Hematopoietic multipotent progenitor cell treated with erythropoietin and hydrocortisone succinate and interleukin-3 and kit ligand, for 6 days (in vitro differentiated cells): ENCODE results near the gene HOXB3.

Experiments
- DNase-seq: peaks from one replicate; pipeline ENCODE4 v3.0.0-alpha.2; 2015

The HOXB3 gene

GRCh38 chr17:48582750-48583069 is 7.3 kb downstream of the HOXB3 start:
- no peak for DNase-seq

DNA sequence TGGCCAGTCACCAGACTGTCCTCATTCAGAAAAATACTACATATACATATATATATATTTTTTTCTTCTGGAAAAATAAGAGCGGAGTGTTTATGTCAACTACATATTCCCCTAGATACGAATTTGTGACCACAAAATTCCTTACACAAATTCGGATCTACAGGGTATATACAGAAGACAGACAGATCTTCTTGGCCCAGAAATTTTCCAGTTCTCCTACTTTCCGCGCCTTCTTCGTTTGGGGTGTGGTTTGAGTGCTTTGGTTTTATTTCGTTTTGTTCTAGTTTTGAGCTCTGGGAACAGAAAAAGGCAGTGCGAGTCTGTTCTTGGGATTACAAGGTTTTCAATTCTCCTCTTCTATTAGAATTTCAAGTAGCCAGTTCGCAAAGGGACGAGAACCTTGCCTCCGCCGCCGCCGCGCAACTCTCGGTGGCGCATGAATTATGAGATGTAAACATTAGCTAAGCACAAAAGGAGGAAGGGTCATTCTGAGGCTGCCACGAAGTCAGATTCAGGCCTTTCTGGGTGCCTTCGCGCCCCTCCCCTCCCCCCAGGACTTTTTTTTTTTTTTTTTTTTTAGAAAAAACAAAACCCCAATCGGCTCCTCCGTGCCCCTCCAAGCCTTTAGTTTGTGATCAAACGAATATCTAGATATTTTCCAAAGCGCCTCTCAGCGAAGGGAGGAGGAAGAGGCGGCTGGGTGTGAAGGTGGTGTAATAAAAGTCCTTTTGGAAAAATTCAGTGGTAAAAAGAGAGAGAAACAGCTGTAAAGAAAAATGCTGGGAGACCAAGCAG is 10.1 kb downstream of the HOXB3 start:
- peak; percentile 38 for DNase-seq

GRCh38 chr17:48579471-48579759 is 10.6 kb downstream of the HOXB3 start:
- peak; percentile 27 for DNase-seq

GRCh38 chr17:48578616-48579470 is 11.2 kb downstream of the HOXB3 start:
- peak; percentile 53 for DNase-seq

- peak; percentile 94 for DNase-seq
Measured at GRCh38 chr17:48577946-48578615, 12.0 kb downstream of the HOXB3 start, which contains the start of gene HOXB4. Gene HOXB4 (minus strand): TSS chr17:48578350. CDS start chr17:48578319, 31 bp downstream.

GRCh38 chr17:48577330-48577945 is 12.6 kb downstream of the HOXB3 start:
- DNase-seq, result peak; percentile 58

DNA sequence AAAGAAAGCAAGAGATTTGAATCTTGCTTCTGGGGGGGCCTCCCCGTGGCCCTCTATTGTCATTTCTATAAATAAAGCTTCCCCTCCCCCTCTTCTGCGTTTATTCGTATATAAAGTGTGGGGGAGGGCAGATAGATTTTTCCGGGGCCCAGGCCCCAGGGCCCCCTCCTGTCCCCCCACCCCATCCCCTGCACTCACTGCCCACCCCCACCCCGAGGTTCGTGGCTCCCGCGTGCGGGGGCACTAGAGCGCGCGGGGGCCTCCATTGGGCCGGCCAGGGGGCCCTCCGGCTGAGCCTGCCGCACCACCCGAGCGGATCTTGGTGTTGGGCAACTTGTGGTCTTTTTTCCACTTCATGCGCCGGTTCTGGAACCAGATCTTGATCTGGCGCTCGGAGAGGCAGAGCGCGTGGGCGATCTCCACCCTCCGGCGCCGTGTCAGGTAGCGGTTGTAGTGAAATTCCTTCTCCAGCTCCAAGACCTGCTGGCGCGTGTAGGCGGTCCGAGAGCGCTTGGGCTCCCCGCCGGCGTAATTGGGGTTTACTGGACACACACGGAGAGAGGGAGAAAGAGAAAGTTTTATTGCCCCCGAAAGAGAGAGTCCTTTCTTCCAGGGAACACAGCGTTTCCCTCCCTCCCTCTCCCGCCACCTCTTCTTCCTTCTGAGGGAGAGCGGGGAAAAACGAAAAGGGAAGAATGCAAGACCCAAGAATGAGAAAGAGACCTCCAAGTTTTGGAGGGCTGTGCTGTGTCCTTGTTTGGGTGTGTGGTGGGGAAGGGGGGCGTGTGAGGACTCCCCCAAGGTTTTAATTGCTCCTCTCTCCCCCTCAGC is 13.3 kb downstream of the HOXB3 start:
- peak; percentile 75 for DNase-seq

DNA sequence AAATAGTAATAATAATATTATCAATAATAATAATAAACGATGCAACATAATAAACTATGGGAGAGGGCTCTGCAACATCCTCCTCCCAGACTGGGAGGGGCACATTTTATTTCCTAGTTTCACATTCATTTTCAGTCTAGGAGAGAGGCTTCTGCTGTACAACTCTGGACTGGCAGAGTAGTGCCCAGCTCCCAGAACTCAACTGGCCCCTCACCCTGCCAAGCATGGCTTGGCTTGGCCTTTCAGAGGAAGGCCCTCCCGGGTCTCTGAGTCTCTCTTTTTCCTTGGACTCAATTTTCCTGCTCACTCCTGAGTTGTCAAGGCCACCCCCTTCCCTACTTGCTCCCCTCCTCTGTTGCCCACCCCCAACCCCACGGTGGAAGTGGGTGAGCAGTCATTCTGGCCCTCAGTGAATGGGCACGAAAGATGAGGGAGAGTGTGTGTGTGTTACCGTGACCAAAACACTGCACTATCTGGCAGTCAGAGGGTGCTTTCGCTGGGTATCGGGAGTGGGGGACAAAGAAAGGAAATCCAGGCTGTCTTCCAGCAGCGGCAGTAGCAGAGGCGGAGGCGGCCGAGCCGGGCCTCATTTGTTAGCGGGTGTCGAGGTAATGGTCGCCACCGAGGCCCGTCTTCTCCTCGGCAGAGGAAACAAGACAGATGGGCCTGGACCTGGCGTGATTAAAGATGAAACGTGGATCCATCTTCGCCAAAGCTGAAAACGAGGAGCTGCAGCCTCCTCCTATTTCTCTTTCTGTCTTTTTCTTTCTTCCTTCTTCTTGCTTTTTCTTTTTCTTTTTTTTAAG is 14.2 kb downstream of the HOXB3 start:
- no peak for DNase-seq

- DNase-seq, result no peak
Measured at GRCh38 chr17:48575066-48575582, 14.9 kb downstream of the HOXB3 start.

DNA sequence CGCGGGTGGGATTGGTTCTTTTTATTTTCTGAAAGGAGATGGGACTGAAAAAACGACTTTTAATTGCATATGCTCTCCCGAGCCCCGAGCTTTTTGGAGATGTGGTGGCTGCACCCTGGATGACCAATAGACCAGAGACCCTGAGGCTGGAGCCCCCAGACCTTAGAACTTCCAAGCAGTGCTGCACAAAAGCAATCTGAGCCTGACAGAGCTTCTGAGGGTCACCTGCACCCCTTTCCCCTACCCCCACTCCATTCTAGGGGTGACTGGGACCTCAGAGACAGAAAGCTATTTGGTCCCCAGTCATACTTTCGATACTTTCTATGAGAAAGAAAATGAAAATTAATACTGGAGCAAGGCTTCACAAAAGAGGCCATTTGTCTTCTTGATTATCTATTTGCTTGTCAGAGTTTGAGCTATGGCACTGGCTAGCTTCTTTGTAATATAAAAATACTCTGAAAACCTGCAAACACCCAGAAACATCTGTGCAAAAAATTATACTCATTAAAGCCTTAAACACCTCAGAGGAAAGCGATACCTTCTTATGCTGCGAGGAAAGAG is 15.5 kb downstream of the HOXB3 start:
- no peak for DNase-seq

DNA sequence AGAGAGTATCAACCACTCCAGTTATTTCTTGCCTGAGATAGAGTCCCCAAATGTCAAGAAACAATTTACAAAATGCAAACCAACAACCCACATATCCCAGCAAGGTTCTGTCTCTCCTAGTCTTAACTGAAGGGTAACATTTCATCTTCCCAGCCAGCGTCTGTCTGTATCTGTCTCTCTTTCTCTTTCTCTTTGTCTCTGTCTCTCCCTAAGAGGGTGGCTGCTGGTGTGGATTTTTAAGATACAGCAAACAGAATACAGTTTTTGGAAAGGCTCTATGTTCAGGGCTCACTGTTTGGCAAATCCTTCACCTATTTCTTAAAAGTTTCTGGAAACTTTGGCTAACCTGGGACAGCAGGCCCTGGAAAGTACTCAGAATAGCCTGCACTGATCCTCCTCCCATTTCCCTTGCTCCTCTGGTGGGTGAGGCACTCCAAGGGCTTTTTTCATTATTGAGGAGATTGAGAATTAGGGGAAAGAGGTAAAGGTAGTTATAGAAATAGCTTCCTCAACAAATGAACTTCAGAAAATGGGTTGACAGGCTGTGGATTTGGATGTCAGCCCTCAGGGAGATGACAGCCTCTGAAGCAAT is 18.1 kb downstream of the HOXB3 start:
- no peak for DNase-seq

GRCh38 chr17:48571024-48571818 is 18.8 kb downstream of the HOXB3 start:
- no peak for DNase-seq

- DNase-seq, result no peak
Measured at GRCh38 chr17:48570325-48571023, 19.6 kb downstream of the HOXB3 start.

DNA sequence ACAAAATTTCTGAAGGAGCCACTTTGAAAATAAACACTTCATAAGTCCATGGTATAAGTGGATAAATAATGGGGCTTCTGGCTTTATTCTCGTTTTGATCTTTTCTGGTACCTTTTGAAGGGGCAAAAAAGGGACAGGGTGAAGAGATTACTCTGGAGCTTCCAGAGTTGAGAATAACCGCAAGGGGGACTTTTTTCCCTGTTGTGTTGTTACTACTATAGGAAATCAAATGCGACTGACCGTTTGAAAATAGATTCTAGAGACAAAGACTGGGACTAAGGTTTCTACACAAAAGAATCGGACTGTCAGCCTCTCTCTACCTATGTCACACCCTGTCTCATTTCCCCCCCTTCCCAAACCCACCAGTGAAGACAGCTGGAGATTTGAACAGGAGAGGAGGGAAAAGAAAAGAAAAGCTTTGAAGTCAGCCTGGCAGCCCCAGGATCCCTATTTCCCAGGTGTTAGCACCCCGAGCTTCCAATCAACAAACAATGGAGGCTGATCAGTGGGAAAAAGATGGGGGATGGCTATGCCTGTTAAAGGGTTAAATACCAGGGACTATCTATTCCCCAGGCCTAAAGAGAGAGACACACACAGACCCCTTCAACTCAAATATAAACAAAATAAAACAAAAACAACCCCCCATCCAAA is 20.2 kb downstream of the HOXB3 start:
- no peak for DNase-seq

- no peak for DNase-seq
Measured at GRCh38 chr17:48569240-48569582, 20.8 kb downstream of the HOXB3 start.

GRCh38 chr17:48568499-48569239 is 21.4 kb downstream of the HOXB3 start:
- no peak for DNase-seq

DNA sequence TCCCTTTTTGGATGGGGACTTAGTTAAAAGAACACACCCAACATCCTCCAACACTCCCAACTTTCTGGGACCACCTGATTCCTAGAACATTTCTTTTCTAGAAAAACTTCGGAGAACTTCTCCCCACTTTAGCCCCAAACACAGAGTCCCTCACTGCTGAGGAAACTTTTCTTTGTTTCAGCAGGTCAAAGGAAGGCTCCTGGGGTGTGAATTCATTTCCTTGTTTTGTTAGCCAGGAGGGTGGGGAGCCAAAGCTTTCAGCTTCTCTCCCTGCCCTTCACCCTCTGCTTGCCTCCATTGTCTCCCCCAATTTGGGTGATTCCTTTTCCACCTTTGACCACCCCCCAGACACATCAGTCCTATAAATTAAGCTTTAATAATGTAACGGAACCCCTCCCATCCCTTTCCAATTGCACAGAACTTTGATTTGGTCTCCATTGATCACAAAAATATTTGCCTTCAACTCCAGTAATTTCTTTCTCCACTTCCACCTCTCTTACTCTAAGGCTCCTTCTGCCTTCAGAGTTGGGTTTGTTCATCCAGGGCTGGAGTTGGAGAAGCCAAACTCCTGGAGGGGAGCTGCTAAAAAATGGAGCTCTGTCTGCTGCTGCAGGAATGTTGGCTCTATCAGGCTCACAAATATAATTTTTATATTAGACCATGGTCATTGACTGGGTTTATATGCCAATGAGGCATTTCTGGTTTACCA is 22.2 kb downstream of the HOXB3 start:
- DNase-seq, result no peak
